Spleen (tissue), 11 donors: ENCODE data around the gene COL5A1. TPM values are rescaled to one million over a fixed set of nuclear protein-coding genes. Genes with fewer than 3 reads are reported as not detected.

ENCODE experiments used
- DNase-seq: peaks from one replicate; pipeline ENCODE4 v3.0.0-alpha.2; 2020
- H3K27ac ChIP-seq, 8 donors: fragments of 200-600 bp; sonication (generic) in 7 of 8; 1 replicate in 4 of 8; 2 replicates in 4 of 8; pipeline versions ENCODE4 v1.5.0 to v1.8.0; 2016 to 2021; ENCODE audit warnings: inconsistent platforms in 4 of 8, mild to moderate bottlenecking in 4 of 8, moderate library complexity in 1 of 8
- H3K27me3 ChIP-seq, 7 donors: fragments of 200-600 bp; sonication (generic) in 6 of 7; replicated peaks in 1 of 7; 1 replicate in 4 of 7; 2 replicates in 3 of 7; pipeline versions ENCODE4 v1.5.0 to v1.8.0; 2016 to 2021; ENCODE audit warnings: inconsistent platforms in 3 of 7, mild to moderate bottlenecking in 1 of 7
- H3K36me3 ChIP-seq, 6 donors: fragments of 200-600 bp; sonication (generic) in 5 of 6; 1 replicate in 4 of 6; 2 replicates in 2 of 6; pipeline versions ENCODE4 v1.5.0 to v1.8.0; 2016 to 2021; ENCODE audit warnings: inconsistent platforms in 2 of 6
- H3K4me1 ChIP-seq, 6 donors: fragments of 200-600 bp; sonication (generic) in 5 of 6; 1 replicate in 3 of 6; 2 replicates in 3 of 6; pipeline versions ENCODE4 v1.5.0 to v1.8.0; 2016 to 2021; ENCODE audit warnings: inconsistent platforms in 3 of 6
- H3K4me3 ChIP-seq, 8 donors: fragments of 200-600 bp; sonication (generic) in 7 of 8; 1 replicate in 4 of 8; 2 replicates in 4 of 8; pipeline versions ENCODE4 v1.5.0 to v1.8.0; 2016 to 2021; ENCODE audit warnings: inconsistent platforms in 4 of 8, mild to moderate bottlenecking in 4 of 8, moderate library complexity in 2 of 8
- H3K9me3 ChIP-seq, 8 donors: fragments of 200-600 bp; sonication (generic) in 7 of 8; 1 replicate in 4 of 8; 2 replicates in 4 of 8; pipeline versions ENCODE4 v1.5.0 to v1.8.0; 2016 to 2021; ENCODE audit warnings: inconsistent platforms in 4 of 8
- POLR2A ChIP-seq, 3 donors: fragments of 450-650 bp; IDR thresholded peaks; one replicate each; pipeline ENCODE4 v1.5.1; 2017; ENCODE audit warnings: antibody characterized with exemption in 3 of 3, mild to moderate bottlenecking in 1 of 3
- POLR2AphosphoS5 ChIP-seq, 3 donors: sonication (generic); formaldehyde crosslinking; IDR thresholded peaks; one replicate each; pipeline ENCODE4 v1.5.1; 2017; ENCODE audit warnings: antibody characterized with exemption in 3 of 3
- whole genome bisulfite sequencing, 5 donors: extraction: QIAGEN DNeasy Blood & Tissue Kit in 3 of 5; methylation state at CpG; one replicate each; pipeline versions ENCODE4 v1.1.5 to v1.1.7; 2013 to 2018; 5-methylcytosine and 5-hydroxymethylcytosine counted together
- intact Hi-C: fragments of 100-400 bp; cut with DNase I; formaldehyde crosslinking; loops from one replicate; pipeline ENCODE4 v1.15.0; 2023; ENCODE audit warnings: low total_unique reads
- polyA plus RNA-seq, 3 donors: library from polyadenylated mRNA; stranded (reverse); fragments of 200-250 nt; gene quantifications; one replicate each; pipeline ENCODE4 v1.2.1, GENCODE V29; 2013
- total RNA-seq, 7 donors: library from RNA; depleted of rRNA in 3 of 7; stranded (reverse); fragments of >200 nt in 3 of 7; fragmentation: NEBNext Ultra II Directional in 4 of 7; extraction: Animal tissue kit (Norgen Biotek cat#: 25700) in 4 of 7; gene quantifications; one replicate each; pipeline versions ENCODE4 v1.1.0 to v1.2.1, GENCODE V29; 2016 to 2021
- TF ChIP-seq, protein P1 (sequence below), 11 experiments: fragments of 200-600 bp in 7 of 11; fragments of 450-650 bp in 4 of 11; sonication (generic) in 4 of 11; IDR thresholded peaks in 8 of 11; conservative IDR thresholded peaks in 3 of 11; 1 replicate in 7 of 11; 2 replicates in 4 of 11; pipeline versions ENCODE4 v1.4.0 to v1.8.0; 2016 to 2021; ENCODE audit warnings: antibody characterized with exemption in 11 of 11, inconsistent platforms in 4 of 11, mild to moderate bottlenecking in 1 of 11
- donor health status: healthy with polysubstance abuse.
- donor health status: DM: no; HTN: no; CAD: no; lungs with moderate emphysema.
- donor health status: DM: no; HTN: no; CAD: no.
- donor health status: Bipolar disorder and iron deficiency.
- donor health status: healthy.
- donor health status: DM: no; HTN: no; CAD: no.
- donor health status: DM: yes; HTN: yes; CAD: no.

Gene COL5A1
- total and polyA plus RNA-seq, 10 donors: 2.6 to 50.6 (median 23.7) TPM

DNA sequence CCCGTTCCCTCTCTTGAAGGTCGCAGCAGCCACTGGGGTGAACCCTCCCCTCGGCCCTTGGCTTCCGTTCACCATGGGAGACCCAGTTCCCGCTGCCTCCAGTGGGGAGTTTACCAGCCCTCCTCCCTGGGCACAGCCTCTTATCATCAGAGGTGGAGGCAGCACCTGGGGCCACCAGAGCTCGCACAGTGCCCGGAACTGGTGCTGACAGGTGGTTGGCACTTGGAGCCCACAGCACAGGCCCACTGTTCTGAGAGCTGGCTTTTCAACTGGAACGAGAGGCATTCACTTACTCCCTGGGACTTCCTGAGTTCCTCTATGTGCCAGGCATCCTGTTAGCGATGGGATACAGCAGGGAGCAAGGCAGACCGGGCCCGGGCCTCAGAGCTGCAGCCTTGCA lies 132.2 kb downstream of the COL5A1 start:
- no peak for DNase-seq
- WGBS, 5 donors: 83 to 91% (median 89%) methylated on average over 9 to 11 of the region's 11 CpGs
- no peak overlapping the region for H3K4me3 ChIP-seq
- no peaks in the 10 kb centered on the region for H3K9me3 ChIP-seq
- peaks cover 0 to 25% (median 15%) of the 10 kb centered on the region in 6 donors for H3K4me1 ChIP-seq
- intact Hi-C loops: no loop called here
- TF ChIP-seq POLR2A (IDR thresholded peaks at IDR 0.05): no peak
- no peak for TF ChIP-seq POLR2AphosphoS5 (IDR thresholded peaks at IDR 0.05)
- H3K36me3 ChIP-seq: peaks cover 0 to 33% (median 1%) of the 10 kb centered on the region in 6 donors
- peaks cover 0 to 10% (median 0%) of the 10 kb centered on the region in 7 donors for H3K27me3 ChIP-seq
- no peak overlapping the region for H3K27ac ChIP-seq

DNA sequence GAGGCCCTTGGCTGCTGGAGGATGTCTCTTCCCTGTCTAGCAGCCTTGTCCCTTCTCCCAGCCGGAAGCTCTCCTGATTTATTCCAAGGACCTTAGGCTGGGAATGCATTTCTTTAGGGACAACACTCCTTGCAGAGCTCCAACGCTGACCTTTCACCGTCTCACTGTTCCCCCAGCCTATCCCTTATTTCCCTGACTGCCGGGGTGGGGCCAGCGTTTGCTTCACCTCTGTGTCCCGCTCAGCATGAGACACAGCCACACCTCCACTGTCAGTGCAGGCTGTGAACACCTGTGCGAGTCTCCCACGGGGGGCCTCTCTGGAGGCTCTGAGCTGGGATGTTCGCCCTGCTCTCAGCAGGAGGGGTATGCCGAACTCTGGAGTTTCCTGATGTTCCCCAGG lies 132.8 kb downstream of the COL5A1 start:
- peaks cover 0 to 33% (median 1%) of the 10 kb centered on the region in 6 donors for H3K36me3 ChIP-seq
- DNase-seq: no peak
- WGBS, 5 donors: 81 to 93% (median 89%) methylated on average over 10 of the region's 10 CpGs
- TF ChIP-seq POLR2A (IDR thresholded peaks at IDR 0.05): no peak
- no peak for TF ChIP-seq POLR2AphosphoS5 (IDR thresholded peaks at IDR 0.05)
- TF ChIP-seq, protein P1, sequence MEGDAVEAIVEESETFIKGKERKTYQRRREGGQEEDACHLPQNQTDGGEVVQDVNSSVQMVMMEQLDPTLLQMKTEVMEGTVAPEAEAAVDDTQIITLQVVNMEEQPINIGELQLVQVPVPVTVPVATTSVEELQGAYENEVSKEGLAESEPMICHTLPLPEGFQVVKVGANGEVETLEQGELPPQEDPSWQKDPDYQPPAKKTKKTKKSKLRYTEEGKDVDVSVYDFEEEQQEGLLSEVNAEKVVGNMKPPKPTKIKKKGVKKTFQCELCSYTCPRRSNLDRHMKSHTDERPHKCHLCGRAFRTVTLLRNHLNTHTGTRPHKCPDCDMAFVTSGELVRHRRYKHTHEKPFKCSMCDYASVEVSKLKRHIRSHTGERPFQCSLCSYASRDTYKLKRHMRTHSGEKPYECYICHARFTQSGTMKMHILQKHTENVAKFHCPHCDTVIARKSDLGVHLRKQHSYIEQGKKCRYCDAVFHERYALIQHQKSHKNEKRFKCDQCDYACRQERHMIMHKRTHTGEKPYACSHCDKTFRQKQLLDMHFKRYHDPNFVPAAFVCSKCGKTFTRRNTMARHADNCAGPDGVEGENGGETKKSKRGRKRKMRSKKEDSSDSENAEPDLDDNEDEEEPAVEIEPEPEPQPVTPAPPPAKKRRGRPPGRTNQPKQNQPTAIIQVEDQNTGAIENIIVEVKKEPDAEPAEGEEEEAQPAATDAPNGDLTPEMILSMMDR (IDR thresholded peaks at IDR 0.05 in 8 of 11, conservative IDR thresholded peaks at IDR 0.05 in 3 of 11): no peak
- H3K9me3 ChIP-seq: no peaks in the 10 kb centered on the region
- H3K4me1 ChIP-seq: peaks cover 0 to 30% (median 15%) of the 10 kb centered on the region in 6 donors
- intact Hi-C loops: no loop called here
- no peak overlapping the region for H3K27ac ChIP-seq
- no peak overlapping the region for H3K4me3 ChIP-seq
- H3K27me3 ChIP-seq: peaks cover 0 to 10% (median 0%) of the 10 kb centered on the region in 7 donors

DNA sequence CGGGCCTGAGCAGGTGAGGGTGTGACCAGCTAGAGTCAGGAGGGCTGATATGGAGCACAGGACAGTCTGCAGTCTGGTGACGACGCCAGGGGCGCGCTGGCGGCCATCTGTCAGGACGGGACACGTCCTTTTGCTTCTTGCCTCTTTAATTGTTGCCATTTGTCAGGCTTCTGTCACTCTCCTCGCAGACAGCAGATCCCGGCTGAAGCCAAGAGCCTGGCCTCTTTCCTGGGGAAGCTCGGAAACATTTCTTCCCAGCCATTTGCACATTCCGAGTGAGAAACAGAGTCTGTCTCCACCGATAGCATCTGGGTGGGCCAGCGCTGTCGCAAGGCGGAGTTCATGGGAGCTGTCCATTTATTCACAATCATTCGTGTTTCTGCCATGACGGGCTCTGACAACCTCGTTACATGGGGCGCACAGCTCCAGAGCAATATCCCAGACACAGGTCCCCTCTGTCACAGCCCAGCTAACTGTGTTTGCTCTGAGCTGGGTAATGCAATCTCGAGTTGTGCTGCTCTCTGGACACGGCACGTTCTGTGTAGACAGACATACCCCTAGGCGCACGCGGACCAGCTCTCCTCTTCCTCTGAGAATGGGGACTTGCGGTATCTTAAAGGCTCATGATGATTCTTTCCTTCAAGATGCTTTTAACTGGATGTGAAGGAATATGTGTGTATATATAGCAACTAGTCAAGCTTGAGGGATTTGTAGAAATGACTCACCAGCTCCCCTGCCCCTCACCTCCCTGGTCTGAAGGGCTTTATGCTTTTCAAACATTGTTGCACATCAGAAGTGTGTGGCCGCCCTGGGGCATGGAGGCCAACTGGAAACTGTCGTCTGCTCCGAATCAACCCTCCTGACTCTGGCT lies 133.7 kb downstream of the COL5A1 start:
- peaks cover 0 to 37% (median 1%) of the 10 kb centered on the region in 6 donors for H3K36me3 ChIP-seq
- intact Hi-C loops: loop anchor here (5.0 kb wide), 1 partner anchor 207 kb away; no protein-coding TSS in a partner anchor
- DNase-seq: no peak

DNA sequence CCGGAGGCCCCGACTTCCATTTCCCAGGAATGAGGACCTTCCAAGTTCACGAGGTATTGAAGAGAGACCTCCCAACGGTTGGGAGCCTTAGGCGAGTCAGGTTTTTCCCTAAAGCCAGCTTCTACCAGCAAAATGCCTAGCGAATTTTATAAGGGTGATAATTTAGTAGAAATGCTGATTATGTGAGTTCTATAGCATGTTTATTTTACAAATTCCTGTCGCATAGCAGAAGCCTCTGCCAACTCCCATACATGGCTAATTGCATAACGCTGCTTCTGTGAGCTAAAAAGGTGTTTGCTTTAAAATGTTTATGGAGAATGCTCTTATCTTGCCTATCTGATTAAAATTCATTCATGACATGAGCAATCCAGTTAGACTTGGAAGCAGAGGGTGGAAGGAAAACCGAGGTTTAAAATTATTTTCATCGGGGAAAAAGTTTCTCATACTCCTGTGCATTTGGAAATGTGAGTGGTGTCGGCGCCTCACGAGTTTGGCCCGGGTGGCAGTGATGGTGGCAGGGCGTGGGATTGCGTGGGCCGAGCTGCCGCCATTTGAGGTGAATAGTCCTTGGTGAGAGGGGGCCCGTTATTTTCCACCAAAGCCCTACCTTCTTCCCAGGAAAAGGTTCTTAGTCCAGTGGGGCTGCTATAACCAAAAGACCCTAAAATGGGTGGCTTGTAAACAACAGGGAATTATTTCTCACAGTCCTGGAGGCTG lies 134.6 kb downstream of the COL5A1 start:
- peaks cover 0 to 32% (median 15%) of the 10 kb centered on the region in 6 donors for H3K4me1 ChIP-seq
- TF ChIP-seq, protein P1 (IDR thresholded peaks at IDR 0.05 in 8 of 11, conservative IDR thresholded peaks at IDR 0.05 in 3 of 11): no peak
- TF ChIP-seq POLR2AphosphoS5 (IDR thresholded peaks at IDR 0.05) (no peak), POLR2A (IDR thresholded peaks at IDR 0.05) (no peak)
- no peaks in the 10 kb centered on the region for H3K9me3 ChIP-seq
- H3K4me3 ChIP-seq: no peak overlapping the region
- 89 to 94% (median 93%) methylated on average over 19 of the region's 19 CpGs for WGBS, 5 donors
- peaks cover 0 to 43% (median 1%) of the 10 kb centered on the region in 6 donors for H3K36me3 ChIP-seq
- no peak for DNase-seq
- H3K27me3 ChIP-seq: peaks cover 0 to 4% (median 0%) of the 10 kb centered on the region in 7 donors
- intact Hi-C loops: loop anchor here (5.0 kb wide), 1 partner anchor 206 kb away; no protein-coding TSS in a partner anchor
- no peak overlapping the region for H3K27ac ChIP-seq

More for the DNA sequence above, 133.7 kb downstream of the COL5A1 start:
- no peak overlapping the region for H3K27ac ChIP-seq
- no peaks in the 10 kb centered on the region for H3K9me3 ChIP-seq
- WGBS, 5 donors: 86 to 94% (median 90%) methylated on average over 29 to 30 of the region's 30 CpGs
- no peak overlapping the region for H3K4me3 ChIP-seq
- TF ChIP-seq POLR2AphosphoS5 (IDR thresholded peaks at IDR 0.05) (no peak), POLR2A (IDR thresholded peaks at IDR 0.05) (no peak)
- TF ChIP-seq, protein P1 (IDR thresholded peaks at IDR 0.05 in 8 of 11, conservative IDR thresholded peaks at IDR 0.05 in 3 of 11): no peak
- H3K4me1 ChIP-seq: peaks cover 0 to 31% (median 19%) of the 10 kb centered on the region in 6 donors
- H3K27me3 ChIP-seq: peaks cover 0 to 10% (median 0%) of the 10 kb centered on the region in 7 donors
